ENCODE results near the gene EFHB. TPM values are rescaled to one million over a fixed set of nuclear protein-coding genes. Genes with fewer than 3 reads are reported as not detected.

The EFHB gene
- total RNA-seq, 2 donors from 2014 or later: 1.3 to 2.7 TPM

DNA sequence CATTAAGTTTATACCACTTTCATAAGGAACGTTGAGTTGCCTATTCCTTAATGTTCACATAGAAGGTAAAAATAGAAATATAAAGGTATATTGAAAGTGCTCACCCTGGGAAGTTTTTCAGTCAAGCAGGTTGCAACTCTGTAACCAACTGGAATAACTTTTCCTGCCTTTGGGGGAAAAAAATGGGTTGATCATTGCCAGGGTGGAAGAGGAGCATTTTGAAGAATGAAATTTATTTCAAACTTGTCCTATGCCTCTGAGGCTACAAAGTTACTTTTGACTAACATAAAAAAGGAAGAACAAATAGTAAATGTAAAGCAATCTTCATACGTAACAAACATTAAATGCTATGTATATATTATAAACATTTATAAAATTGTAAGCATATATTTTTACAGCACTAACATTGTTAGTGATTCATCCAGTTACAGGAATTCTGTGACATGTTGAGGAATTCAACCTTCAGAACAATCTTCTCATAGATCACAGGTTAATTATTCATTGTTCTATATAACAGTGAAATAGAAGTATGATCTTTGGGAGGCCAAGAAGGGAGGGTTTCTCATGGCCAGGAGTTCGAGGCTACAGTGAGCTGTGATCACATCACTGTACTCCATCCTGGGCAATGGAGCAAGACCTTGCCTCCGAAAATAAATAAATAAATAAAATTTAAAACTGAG lies 13.5 kb downstream of the EFHB start:
- no peak overlapping the region for H3K27ac Mint-ChIP-seq
- Histone ChIP-seq H3K9ac (ENCODE audit: extremely low read depth, low read length, poor library complexity, severe bottlenecking) (no peak overlapping the region), H3K36me3 (ENCODE audit: control insufficient read depth, insufficient read depth, low read length) (no peaks in the 10 kb centered on the region), H3K9me3 (ENCODE audit: control insufficient read depth, low read length) (no peaks in the 10 kb centered on the region), H3K27me3 (ENCODE audit: control insufficient read depth, insufficient read depth, low read length, poor library complexity, severe bottlenecking) (no peaks in the 10 kb centered on the region), H3K4me3 (ENCODE audit: low read length) (no peak overlapping the region), H3K27ac (ENCODE audit: low read depth, low read length) (no peak overlapping the region), H3K4me1 (ENCODE audit: control insufficient read depth, insufficient read depth, low read length) (no peaks in the 10 kb centered on the region)
- no peak overlapping the region for H3K4me3 Mint-ChIP-seq
- TF ChIP-seq CTCF (conservative IDR thresholded peaks at IDR 0.05): no peak
- H3K27me3 Mint-ChIP-seq (ENCODE audit: insufficient read depth): no peaks in the 10 kb centered on the region
- no peaks in the 10 kb centered on the region for H3K4me1 Mint-ChIP-seq
- 87% methylated on average over 2 of the region's 4 CpGs; no CpG with 5 or more reads in 1 of the 2 experiments for WGBS, 2 experiments (ENCODE audit: insufficient coverage in 1 of 2, insufficient read length in 1 of 2)
- H3K9me3 Mint-ChIP-seq: no peaks in the 10 kb centered on the region
- no peak for DNase-seq
- H3K36me3 Mint-ChIP-seq (ENCODE audit: low read depth): no peaks in the 10 kb centered on the region

GRCh38 chr3:19917167-19917566 lies 16.9 kb downstream of the EFHB start:
- Histone ChIP-seq H3K4me3 (ENCODE audit: low read length) (no peak overlapping the region), H3K9ac (ENCODE audit: extremely low read depth, low read length, poor library complexity, severe bottlenecking) (no peak overlapping the region), H3K4me1 (ENCODE audit: control insufficient read depth, insufficient read depth, low read length) (no peaks in the 10 kb centered on the region), H3K27me3 (ENCODE audit: control insufficient read depth, insufficient read depth, low read length, poor library complexity, severe bottlenecking) (no peaks in the 10 kb centered on the region), H3K36me3 (ENCODE audit: control insufficient read depth, insufficient read depth, low read length) (no peaks in the 10 kb centered on the region), H3K27ac (ENCODE audit: low read depth, low read length) (no peak overlapping the region), H3K9me3 (ENCODE audit: control insufficient read depth, low read length) (peaks cover 5% of the 10 kb centered on the region)
- no peak overlapping the region for H3K4me3 Mint-ChIP-seq
- no peaks in the 10 kb centered on the region for H3K4me1 Mint-ChIP-seq
- H3K27me3 Mint-ChIP-seq (ENCODE audit: insufficient read depth): peaks cover 2% of the 10 kb centered on the region
- H3K27ac Mint-ChIP-seq: no peak overlapping the region
- H3K36me3 Mint-ChIP-seq (ENCODE audit: low read depth): no peaks in the 10 kb centered on the region
- 94% methylated on average over 1 of the region's 1 CpG; no CpG with 5 or more reads in 1 of the 2 experiments for WGBS, 2 experiments (ENCODE audit: insufficient coverage in 1 of 2, insufficient read length in 1 of 2)
- peaks cover 6% of the 10 kb centered on the region for H3K9me3 Mint-ChIP-seq
- DNase-seq: no peak
- no peak for TF ChIP-seq CTCF (conservative IDR thresholded peaks at IDR 0.05)

- no peak overlapping the region for H3K9ac ChIP-seq (ENCODE audit: extremely low read depth, low read length, poor library complexity, severe bottlenecking)
- peaks cover 2% of the 10 kb centered on the region for H3K27me3 Mint-ChIP-seq (ENCODE audit: insufficient read depth)
- H3K4me3 Mint-ChIP-seq: no peak overlapping the region
- H3K36me3 ChIP-seq (ENCODE audit: control insufficient read depth, insufficient read depth, low read length): no peaks in the 10 kb centered on the region
- H3K27ac Mint-ChIP-seq: no peak overlapping the region
- no peaks in the 10 kb centered on the region for H3K36me3 Mint-ChIP-seq (ENCODE audit: low read depth)
- H3K27ac ChIP-seq (ENCODE audit: low read depth, low read length): no peak overlapping the region
- peaks cover 11% of the 10 kb centered on the region for H3K9me3 ChIP-seq (ENCODE audit: control insufficient read depth, low read length)
- H3K9me3 Mint-ChIP-seq: peaks cover 12% of the 10 kb centered on the region
- no peak for DNase-seq
- H3K4me1 ChIP-seq (ENCODE audit: control insufficient read depth, insufficient read depth, low read length): no peaks in the 10 kb centered on the region
- TF ChIP-seq CTCF (conservative IDR thresholded peaks at IDR 0.05): no peak
- H3K27me3 ChIP-seq (ENCODE audit: control insufficient read depth, insufficient read depth, low read length, poor library complexity, severe bottlenecking): no peaks in the 10 kb centered on the region
- H3K4me3 ChIP-seq (ENCODE audit: low read length): no peak overlapping the region
- H3K4me1 Mint-ChIP-seq: no peaks in the 10 kb centered on the region
Observed at GRCh38 chr3:19911452-19911851, 22.6 kb downstream of the EFHB start.

Measured in endodermal cell (in vitro differentiated cells).